ENCODE measurements around the gene ZSCAN5A.

- TF ChIP-seq, protein P1, sequence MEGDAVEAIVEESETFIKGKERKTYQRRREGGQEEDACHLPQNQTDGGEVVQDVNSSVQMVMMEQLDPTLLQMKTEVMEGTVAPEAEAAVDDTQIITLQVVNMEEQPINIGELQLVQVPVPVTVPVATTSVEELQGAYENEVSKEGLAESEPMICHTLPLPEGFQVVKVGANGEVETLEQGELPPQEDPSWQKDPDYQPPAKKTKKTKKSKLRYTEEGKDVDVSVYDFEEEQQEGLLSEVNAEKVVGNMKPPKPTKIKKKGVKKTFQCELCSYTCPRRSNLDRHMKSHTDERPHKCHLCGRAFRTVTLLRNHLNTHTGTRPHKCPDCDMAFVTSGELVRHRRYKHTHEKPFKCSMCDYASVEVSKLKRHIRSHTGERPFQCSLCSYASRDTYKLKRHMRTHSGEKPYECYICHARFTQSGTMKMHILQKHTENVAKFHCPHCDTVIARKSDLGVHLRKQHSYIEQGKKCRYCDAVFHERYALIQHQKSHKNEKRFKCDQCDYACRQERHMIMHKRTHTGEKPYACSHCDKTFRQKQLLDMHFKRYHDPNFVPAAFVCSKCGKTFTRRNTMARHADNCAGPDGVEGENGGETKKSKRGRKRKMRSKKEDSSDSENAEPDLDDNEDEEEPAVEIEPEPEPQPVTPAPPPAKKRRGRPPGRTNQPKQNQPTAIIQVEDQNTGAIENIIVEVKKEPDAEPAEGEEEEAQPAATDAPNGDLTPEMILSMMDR (conservative IDR thresholded peaks at IDR 0.05 in 1 of 2, IDR thresholded peaks at IDR 0.05 in 1 of 2; ENCODE audit: low read depth in 1 of 2, low read length in 2 of 2) = no peak
- TF ChIP-seq EZH2 (IDR thresholded peaks at IDR 0.05; ENCODE audit: low read length, missing control alignments) = no peak
These were observed 124.9 kb downstream of the ZSCAN5A start for GRCh38 chr19:56189785-56190184.
